RWPE1 (cell line): ENCODE results near the gene PKNOX1.

Experiments used
- CTCF ChIA-PET: fragments of 350-600 bp; sonication (Branson Sonifier 250); formaldehyde crosslinking; extraction: SDS; loops from one replicate; lab custom pipeline; 2021; lab: Yijun Ruan, JAX
- POLR2A ChIA-PET: fragments of 400-600 bp; formaldehyde crosslinking; extraction: SDS; loops from one replicate; lab custom pipeline; 2020; ENCODE audit warnings: antibody characterized with exemption; ENCODE audit not compliant: low non-redundant PET; lab: Yijun Ruan, JAX
- DNase-seq: peaks from one replicate; pipeline ENCODE4 v3.0.0; 2012; ENCODE audit warnings: low spot score
- H3K27ac ChIP-seq: fragments of 450-650 bp; 2 replicates; pipeline ENCODE4 v1.5.1; 2017
- TF ChIP-seq, protein P1 (sequence below): fragments of 450-650 bp; conservative IDR thresholded peaks from 2 replicates; pipeline ENCODE4 v1.5.1; 2017; ENCODE audit warnings: low read depth, mild to moderate bottlenecking

Gene PKNOX1

DNA sequence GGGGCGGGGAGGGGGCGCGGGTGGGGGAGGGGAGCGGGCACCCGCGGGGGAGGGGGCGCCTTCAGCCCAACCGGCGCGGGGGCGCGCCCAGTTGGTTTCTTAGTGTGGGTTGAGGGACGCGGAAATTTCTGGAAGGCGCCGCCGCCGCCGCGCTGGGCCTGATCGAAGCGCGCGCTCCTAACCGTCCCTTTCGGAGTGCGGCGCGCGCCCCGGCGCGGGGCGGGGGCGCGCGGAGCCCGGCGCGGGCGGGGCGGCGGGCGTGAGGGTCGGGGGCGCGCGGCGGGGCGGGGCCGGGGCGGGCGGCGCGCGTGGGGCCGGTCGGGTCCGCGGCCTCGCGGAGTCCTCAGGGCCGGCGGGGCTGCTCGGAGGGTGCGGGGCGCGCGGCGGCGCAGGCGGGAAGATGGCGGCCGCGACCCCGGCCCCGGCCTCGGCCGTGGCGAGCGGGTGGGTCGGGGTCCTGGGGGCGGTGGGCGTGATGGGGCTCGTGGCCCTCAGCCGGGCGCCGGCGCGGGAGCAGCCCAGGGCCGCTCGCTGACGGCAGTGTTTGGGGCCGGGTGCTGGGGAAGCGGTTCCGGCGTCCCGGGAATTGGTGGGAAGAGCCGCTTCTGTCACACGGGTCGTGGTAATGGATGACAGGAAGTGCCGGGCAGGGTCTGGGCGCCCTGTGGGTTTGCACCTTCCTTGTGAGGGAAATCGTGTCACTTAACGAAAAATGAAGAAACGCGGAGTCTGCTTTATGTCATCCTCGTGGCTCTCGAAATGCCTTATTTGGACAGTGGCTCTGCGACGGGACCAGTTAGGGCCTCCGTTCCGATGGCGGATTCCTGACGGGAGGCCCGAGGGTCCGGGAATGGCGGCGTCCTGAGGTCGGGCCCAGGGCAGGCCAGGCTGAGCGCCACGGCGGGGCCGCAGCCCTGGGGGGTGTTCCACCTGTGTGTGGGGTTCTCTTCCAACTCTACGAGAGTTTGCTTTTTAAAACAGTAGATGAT is 764 bp downstream of the PKNOX1 start:
- ChIA-PET POLR2A (no interaction called here), CTCF (no interaction called here)
- DNase-seq, result peak; percentile 54
- TF ChIP-seq, protein P1, sequence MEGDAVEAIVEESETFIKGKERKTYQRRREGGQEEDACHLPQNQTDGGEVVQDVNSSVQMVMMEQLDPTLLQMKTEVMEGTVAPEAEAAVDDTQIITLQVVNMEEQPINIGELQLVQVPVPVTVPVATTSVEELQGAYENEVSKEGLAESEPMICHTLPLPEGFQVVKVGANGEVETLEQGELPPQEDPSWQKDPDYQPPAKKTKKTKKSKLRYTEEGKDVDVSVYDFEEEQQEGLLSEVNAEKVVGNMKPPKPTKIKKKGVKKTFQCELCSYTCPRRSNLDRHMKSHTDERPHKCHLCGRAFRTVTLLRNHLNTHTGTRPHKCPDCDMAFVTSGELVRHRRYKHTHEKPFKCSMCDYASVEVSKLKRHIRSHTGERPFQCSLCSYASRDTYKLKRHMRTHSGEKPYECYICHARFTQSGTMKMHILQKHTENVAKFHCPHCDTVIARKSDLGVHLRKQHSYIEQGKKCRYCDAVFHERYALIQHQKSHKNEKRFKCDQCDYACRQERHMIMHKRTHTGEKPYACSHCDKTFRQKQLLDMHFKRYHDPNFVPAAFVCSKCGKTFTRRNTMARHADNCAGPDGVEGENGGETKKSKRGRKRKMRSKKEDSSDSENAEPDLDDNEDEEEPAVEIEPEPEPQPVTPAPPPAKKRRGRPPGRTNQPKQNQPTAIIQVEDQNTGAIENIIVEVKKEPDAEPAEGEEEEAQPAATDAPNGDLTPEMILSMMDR, result no peak
- peak overlapping the region; percentile 97 for H3K27ac ChIP-seq

DNA sequence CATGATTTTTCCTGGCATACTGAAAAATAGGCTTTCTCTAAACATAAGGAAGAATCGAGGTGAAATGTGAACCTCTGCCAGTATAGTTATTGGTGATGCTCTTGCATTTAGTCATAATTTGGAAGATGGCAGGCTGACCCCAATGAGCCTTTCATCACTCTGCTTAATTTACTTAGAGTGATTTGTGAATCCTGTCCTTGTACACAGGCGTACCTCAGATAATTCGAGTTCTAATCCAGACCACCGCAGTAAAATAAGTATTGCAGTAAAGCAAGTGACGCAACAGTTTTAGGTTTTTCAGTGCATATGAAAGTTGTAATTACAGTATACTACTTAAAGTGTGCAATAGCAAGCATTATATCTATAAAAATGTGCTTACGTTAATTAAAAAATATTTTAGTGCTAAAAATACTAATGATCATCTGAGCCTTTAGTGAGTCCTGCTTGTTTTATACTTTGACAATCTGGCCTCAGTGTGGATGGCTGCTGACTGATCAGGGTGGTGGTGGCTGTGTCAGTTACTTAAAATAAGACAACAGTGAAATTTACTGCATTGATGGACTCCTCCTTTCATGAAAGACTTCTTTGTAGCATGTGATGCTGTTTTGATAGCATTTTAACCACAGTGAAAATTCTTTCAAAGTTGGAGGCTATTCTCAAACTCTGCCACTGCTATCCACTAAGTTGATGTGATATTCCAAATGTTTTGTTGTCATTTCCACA is 1.7 kb downstream of the PKNOX1 start:
- ChIA-PET CTCF (no interaction called here), POLR2A (no interaction called here)
- TF ChIP-seq, protein P1, result no peak
- no peak for DNase-seq
- H3K27ac ChIP-seq, result peak overlapping the region; percentile 97

DNA sequence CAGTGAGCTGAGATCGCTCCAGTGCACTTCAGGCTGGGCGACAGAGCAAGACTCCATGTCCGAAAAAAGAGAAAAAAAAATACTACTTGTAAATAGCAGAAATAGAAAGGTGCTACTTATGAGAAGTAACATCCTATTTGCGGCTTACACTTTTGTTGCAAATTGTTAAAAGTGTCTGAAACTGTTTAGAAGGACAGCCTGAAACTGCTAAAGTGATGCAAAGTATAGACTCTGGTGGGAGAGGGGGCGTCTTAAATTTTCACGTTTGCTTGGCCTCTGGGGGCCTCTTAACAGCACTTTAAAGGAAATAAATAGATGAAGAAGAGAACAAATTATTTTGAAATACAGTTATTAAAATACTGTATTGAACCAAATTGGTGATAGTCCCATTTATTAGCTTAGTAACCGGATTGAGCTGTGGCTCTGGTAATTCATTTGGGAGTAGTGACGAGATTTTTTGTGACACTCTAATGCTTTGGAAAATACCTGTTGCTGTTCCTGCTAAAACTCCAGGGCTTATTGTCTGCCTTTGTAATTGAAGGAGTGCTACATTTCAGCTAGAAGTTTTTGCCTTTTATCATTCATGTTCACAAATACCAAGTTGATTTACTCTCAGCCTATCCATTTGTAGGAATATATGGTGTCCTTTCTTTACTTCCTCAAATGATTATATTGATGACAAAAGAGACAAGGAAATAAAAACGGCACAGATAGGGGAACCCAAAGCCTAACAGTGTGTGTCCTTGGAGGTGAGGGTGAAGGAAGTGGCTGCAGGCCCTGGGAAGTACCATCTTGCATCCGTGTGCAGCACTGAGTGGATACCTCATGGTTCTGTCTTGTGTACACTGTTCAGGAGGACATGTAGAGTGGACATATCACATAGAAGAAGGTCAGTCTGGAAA is 6.2 kb downstream of the PKNOX1 start:
- CTCF ChIA-PET, result interaction anchor here (0.6 kb wide), 1 partner anchor 24 kb away, joined by 5 read pairs; no protein-coding TSS in a partner anchor
- POLR2A ChIA-PET, result no interaction called here
- no peak for DNase-seq
- H3K27ac ChIP-seq, result 0 out of 2 replicates have a peak overlapping the region, but pooled peaks have one; percentile 7
- TF ChIP-seq, protein P1, result no peak

DNA sequence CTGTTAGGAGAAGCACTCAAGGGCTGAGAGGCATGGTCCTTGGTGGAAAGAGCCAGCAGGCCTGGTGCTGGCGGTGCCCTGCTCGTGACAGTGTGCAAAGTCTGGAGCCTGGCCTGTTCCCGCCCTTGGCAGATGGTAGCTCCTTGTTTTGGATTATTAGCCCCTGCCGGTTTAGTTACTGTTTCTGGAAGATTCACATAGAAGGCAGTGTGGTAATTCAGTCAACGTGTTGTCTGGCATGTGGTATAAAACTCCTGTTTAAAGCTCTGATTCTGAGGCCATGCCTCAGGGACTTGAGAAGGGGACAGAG is 6.8 kb downstream of the PKNOX1 start:
- TF ChIP-seq, protein P1, result no peak
- 0 out of 2 replicates have a peak overlapping the region, but pooled peaks have one; percentile 7 for H3K27ac ChIP-seq
- ChIA-PET POLR2A (no interaction called here), CTCF (interaction anchor here (0.6 kb wide), 1 partner anchor 25 kb away, joined by 5 read pairs; no protein-coding TSS in a partner anchor)
- no peak for DNase-seq

DNA sequence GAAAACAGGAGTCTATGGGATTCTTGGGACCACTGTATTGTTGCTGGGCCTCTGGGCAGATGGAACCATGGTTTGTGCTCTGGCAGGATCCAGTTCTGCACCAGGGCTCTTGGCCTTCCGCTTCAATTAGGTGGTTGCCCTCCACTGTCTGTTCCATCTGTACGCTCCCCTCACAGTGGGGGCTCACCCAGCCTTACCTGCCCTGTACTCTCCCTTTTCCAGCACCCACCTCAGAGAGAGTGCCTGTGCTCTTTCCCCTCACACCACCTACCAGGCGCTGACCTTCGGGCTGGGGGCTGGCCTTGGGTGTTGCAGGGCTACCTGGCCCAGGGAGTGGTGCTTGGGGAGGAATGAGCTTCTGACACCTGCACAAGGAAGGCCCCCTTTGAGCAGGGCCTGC is 7.5 kb downstream of the PKNOX1 start:
- CTCF ChIA-PET, result no interaction called here
- H3K27ac ChIP-seq, result peak overlapping the region; percentile 7; the same call in 1 of the 2 replicates
- TF ChIP-seq, protein P1, result no peak
- no peak for DNase-seq
- POLR2A ChIA-PET, result no interaction called here
